Pancreas (tissue), 10 donors: Measurements from ENCODE around the gene TICRR. TPM values are rescaled to one million over a fixed set of nuclear protein-coding genes. Genes with fewer than 3 reads are reported as not detected.

Source experiments
- ATAC-seq, 4 donors: fragments of 200-7000 bp; cut with Tn5 transposase; one replicate each; pipeline versions ENCODE4 v1.8.0 to v1.9.1; 2020; ENCODE audit warnings: mild to moderate bottlenecking in 4 of 4, moderate library complexity in 4 of 4
- DNase-seq, 6 donors: peaks; one replicate each; pipeline ENCODE4 v3.0.0-alpha.2; 2020
- FAIRE-seq: peaks from 2 replicates; lab custom pipeline; 2012; peaks lifted over from hg19 to GRCh38; lab: Jason Lieb, UNC
- H3K27ac ChIP-seq, 4 donors: fragments of 200-600 bp; sonication (generic); 1 replicate in 3 of 4; 2 replicates in 1 of 4; pipeline versions ENCODE4 v1.5.0 to v1.8.0; 2020
- H3K27me3 ChIP-seq, 4 donors: fragments of 200-600 bp; one replicate each; pipeline ENCODE4 v1.8.0; 2021
- H3K36me3 ChIP-seq, 3 donors: fragments of 200-600 bp; sonication (generic) in 1 of 3; one replicate each; pipeline versions ENCODE4 v1.5.0 to v1.8.0; 2020 to 2021
- H3K4me1 ChIP-seq, 3 donors: fragments of 200-600 bp; one replicate each; pipeline ENCODE4 v1.8.0; 2021
- H3K4me3 ChIP-seq, 4 donors: fragments of 200-600 bp; sonication (generic) in 2 of 4; one replicate each; pipeline versions ENCODE4 v1.5.0 to v1.8.0; 2020 to 2021
- H3K9me3 ChIP-seq, 4 donors: fragments of 200-600 bp; one replicate each; pipeline ENCODE4 v1.8.0; 2021
- WGBS, 2 donors: extraction: QIAGEN DNeasy Blood & Tissue Kit; methylation state at CpG; one replicate each; pipeline ENCODE4 v1.1.7; 2013; 5-methylcytosine and 5-hydroxymethylcytosine counted together
- intact Hi-C, 3 donors: fragments of 100-400 bp; cut with DNase I; formaldehyde crosslinking; loops; one replicate each; pipeline versions ENCODE4 v1.11.1 to v1.14.2; 2022
- polyA plus RNA-seq, 2 donors: library from polyadenylated mRNA; stranded (reverse); fragments of 200-250 nt; gene quantifications; one replicate each; pipeline ENCODE4 v1.2.3, GENCODE V29; 2013
- total RNA-seq, 6 donors: library from RNA; stranded (reverse); fragmentation: NEBNext Ultra II Directional in 4 of 6; extraction: Animal tissue kit (Norgen Biotek cat#: 25700) in 4 of 6; gene quantifications; one replicate each; pipeline versions ENCODE4 v1.2.1 to v1.2.4, GENCODE V29; 2021 to 2023
- TF ChIP-seq, protein P1 (sequence below), 4 donors: fragments of 200-600 bp; sonication (generic) in 3 of 4; IDR thresholded peaks; one replicate each; pipeline versions ENCODE4 v1.5.0 to v1.8.0; 2021; ENCODE audit warnings: antibody characterized with exemption in 4 of 4
- donor health status: healthy with polysubstance abuse.
- donor health status: DM: no; HTN: no; CAD: no; lungs with moderate emphysema.
- donor health status: DM: no; HTN: no; CAD: no.
- donor health status: control.
- donor health status: control.
- donor health status: Bipolar disorder and iron deficiency.
- donor health status: DM: yes; HTN: yes; CAD: no.
- donor health status: DM: no; HTN: no; CAD: no.
- donor health status: DM: no; HTN: no; CAD: no.
- donor health status: DM: yes; HTN: yes; CAD: no.

Gene TICRR
- total and polyA plus RNA-seq, 8 donors, result 0.03 to 0.18 (median 0.13) TPM; not detected in 3

DNA sequence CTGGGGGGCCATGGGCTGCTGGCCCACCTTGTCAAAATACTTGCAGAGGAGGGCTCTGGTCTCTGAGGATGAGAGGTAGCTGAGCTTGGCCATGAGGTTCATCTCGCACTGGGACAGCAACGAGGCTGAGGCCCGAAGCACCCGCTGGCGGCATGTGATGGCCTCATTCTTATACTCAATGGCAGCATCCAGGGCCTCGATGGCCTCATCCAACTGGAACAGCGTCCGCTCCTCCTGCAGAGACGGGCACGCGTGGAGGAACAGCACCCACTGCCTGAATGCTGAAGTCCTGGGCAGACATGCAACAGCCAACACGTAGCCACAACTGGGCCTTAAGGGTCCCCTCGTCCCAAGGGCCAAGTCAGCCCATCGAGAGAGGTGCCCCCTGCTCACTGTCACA lies 55.0 kb downstream of the TICRR start:
- Histone ChIP-seq H3K9me3 (no peaks in the 10 kb centered on the region), H3K27me3 (no peaks in the 10 kb centered on the region), H3K27ac (no peak overlapping the region), H3K4me3 (no peak overlapping the region), H3K36me3 (no peaks in the 10 kb centered on the region), H3K4me1 (no peaks in the 10 kb centered on the region)
- ATAC-seq (no peak), FAIRE-seq (no peak), DNase-seq (no peak)
- intact Hi-C loops, result no loop called here
- 94% methylated on average over 14 of the region's 14 CpGs for WGBS, 2 donors
- TF ChIP-seq, protein P1, sequence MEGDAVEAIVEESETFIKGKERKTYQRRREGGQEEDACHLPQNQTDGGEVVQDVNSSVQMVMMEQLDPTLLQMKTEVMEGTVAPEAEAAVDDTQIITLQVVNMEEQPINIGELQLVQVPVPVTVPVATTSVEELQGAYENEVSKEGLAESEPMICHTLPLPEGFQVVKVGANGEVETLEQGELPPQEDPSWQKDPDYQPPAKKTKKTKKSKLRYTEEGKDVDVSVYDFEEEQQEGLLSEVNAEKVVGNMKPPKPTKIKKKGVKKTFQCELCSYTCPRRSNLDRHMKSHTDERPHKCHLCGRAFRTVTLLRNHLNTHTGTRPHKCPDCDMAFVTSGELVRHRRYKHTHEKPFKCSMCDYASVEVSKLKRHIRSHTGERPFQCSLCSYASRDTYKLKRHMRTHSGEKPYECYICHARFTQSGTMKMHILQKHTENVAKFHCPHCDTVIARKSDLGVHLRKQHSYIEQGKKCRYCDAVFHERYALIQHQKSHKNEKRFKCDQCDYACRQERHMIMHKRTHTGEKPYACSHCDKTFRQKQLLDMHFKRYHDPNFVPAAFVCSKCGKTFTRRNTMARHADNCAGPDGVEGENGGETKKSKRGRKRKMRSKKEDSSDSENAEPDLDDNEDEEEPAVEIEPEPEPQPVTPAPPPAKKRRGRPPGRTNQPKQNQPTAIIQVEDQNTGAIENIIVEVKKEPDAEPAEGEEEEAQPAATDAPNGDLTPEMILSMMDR (IDR thresholded peaks at IDR 0.05), result no peak

DNA sequence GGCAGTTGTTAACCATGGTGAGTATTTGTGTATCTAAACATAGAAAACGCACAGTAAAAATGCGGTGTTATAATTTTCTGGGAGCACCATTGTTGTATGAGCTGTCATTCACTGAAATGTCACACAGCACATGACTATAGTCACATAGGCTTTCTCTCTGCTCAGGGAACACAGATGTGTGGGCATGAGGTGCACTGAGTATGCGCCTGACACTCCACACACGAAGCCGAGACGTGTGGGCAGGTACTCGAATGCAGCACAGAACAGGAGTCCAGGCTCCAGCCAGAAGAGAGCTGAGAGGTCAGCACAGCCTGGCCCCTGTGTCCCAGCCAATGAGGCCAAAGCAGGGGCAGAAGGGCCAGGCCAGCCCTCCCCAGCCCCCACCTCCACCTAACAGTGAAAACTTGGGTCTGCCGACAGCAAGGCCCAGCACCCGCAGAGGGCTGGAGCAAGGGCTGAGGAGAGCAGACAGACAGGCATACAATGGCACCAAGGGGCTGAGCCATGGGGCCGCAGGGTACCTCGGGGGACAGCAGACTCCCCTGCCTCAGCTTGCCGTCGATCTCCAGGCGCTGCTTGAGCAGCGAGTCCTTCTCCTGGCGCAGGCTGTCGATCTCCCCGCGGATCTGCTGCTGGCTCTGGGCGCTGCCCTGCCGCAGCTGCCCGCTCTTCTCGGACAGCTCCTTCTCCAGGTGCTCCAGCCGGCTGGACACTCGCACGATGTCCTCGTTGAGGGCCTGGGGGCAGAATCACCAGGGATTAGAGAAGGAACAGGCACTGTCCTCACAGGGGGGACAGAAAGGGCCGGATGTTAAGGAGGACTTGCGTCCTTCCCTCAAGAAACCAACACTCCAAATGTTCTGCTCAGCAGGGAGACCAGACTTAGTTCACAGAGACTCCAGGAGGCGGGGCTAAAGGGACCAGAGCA lies 56.0 kb downstream of the TICRR start:
- H3K27ac ChIP-seq, result no peak overlapping the region
- no peaks in the 10 kb centered on the region for H3K4me1 ChIP-seq
- intact Hi-C loops, result no loop called here
- TF ChIP-seq, protein P1 (IDR thresholded peaks at IDR 0.05), result no peak
- 93 to 95% methylated on average over 30 of the region's 30 CpGs for WGBS, 2 donors
- ATAC-seq, result no peak
- no peaks in the 10 kb centered on the region for H3K36me3 ChIP-seq
- no peak for DNase-seq
- H3K27me3 ChIP-seq, result no peaks in the 10 kb centered on the region
- H3K4me3 ChIP-seq, result no peak overlapping the region
- no peaks in the 10 kb centered on the region for H3K9me3 ChIP-seq
- no peak for FAIRE-seq

DNA sequence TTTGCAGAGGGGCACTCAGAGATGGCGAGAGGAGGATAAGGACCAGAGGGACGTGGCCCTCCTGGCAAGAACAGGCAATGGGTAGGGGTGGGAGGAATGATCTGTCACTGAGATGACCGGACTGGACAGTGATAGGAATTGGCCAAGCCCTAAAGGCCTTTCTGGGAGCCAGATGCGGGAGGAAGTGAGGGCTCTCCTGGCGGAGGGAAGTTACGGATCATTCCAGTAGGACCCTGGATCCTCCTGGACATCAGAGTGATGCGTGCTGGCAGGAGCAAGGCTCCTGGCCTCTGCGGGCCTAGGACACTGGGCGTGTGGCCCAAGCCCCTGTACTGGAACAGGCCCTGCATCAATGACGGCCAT lies 56.6 kb downstream of the TICRR start:
- ATAC-seq, result no peak
- FAIRE-seq, result no peak

DNA sequence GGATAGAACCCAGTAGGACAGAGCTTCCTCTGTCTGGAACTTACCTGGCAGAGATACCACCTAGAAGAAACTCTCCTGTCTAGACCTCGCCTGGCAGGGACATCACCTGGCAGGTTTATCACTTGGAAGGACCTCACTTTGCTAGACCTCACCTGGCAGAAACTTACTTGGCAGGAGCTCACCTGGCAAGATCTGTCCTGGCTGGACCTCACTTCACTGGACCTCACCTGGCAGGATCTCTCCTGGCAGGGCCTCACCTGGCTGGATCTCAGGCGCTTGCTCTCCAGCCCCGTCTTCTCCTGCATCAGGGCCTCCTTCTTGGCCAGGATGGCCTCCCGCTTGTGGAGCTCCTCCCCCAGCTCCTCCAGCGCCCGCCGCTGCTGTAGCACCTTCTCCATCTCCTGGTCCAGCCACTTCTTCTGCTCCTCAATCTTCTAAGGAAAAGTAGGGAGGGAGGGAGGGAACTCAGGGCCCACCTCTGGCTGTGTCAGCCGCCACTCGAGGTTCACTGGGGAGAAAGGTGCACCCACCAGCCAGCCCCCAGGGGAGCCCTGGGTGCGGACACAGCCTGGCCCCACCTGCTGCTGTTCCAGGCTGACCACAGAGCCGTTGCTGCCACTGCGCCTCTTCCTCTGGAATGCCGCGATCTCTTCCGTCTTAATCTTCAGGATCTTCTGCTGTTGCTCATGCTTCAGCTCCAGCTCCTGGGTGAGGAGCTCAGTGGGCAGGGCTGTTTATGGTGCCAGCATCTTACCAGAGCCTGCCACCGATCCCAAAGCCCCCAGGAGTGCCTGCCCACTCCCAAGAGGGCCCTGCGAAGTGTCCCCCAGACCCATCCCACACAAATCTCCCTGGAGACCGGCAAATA lies 57.5 kb downstream of the TICRR start:
- ATAC-seq (no peak), DNase-seq (no peak), FAIRE-seq (no peak)
- Histone ChIP-seq H3K27me3 (no peaks in the 10 kb centered on the region), H3K27ac (no peak overlapping the region), H3K4me3 (no peak overlapping the region), H3K9me3 (no peaks in the 10 kb centered on the region), H3K4me1 (no peaks in the 10 kb centered on the region), H3K36me3 (no peaks in the 10 kb centered on the region)
- 86 to 88% methylated on average over 18 of the region's 18 CpGs for WGBS, 2 donors
- TF ChIP-seq, protein P1 (IDR thresholded peaks at IDR 0.05), result no peak
- intact Hi-C loops, result no loop called here

More for the DNA sequence above, 56.6 kb downstream of the TICRR start:
- H3K27ac ChIP-seq, result no peak overlapping the region
- intact Hi-C loops, result no loop called here
- no peaks in the 10 kb centered on the region for H3K36me3 ChIP-seq
- no peaks in the 10 kb centered on the region for H3K4me1 ChIP-seq
- no peaks in the 10 kb centered on the region for H3K9me3 ChIP-seq
- no peak overlapping the region for H3K4me3 ChIP-seq
- WGBS, 2 donors, result 82 to 86% methylated on average over 10 of the region's 10 CpGs
- TF ChIP-seq, protein P1 (IDR thresholded peaks at IDR 0.05), result no peak
- DNase-seq, result no peak
- H3K27me3 ChIP-seq, result no peaks in the 10 kb centered on the region
